HG02981 (cell line): ENCODE results near the gene NOC4L.
"Not testable (repeated sequence)": the region's sequence is repeated elsewhere in the genome, so short reads cannot be mapped to it uniquely, and the experiment has no call there.

Experiments
- ATAC-seq: cut with Tn5 transposase; IDR thresholded peaks from one replicate; pipeline ENCODE4 v1.9.1; 2021; ENCODE audit warnings: mild to moderate bottlenecking, moderate library complexity; ENCODE audit not compliant: unreplicated experiment

NOC4L gene

DNA sequence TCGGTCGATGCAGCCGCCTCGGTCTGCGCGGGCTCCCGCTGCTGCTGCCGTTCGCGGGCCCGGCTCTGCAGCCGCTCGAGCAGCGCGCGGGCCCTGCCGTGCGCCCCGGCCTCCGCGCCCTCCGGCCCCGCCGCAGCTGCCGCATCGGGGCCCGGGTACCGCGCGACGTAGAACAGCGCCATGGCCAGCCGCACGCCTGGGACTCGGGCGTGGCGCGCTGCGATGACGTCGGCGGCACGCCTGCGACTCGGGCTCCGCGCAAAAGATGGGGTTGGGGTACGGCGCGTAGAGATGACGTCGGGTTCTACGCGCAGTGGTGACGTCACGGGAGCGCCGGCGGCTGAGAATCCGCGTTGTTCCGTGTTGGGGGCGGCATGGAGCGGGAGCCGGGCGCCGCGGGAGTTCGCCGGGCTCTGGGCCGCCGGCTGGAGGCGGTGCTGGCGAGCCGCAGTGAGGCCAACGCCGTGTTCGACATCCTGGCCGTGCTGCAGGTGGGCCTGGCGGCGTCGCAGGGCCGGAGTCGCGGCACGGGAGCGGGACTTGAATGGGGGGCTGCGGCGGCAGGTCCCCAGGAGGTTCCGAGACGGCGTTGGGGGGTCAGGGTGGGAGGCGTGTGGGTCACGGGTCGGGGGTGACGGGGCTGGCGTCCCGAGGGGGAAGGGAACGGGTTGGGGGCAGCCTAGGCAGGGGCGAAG lies at the start of gene NOC4L, which contains the start of gene DDX51:
TSS of gene NOC4L (plus strand) at position 343 of the 695 bp plus-strand sequence. CDS start at position 375, 32 bp downstream.
TSS of gene DDX51 (minus strand) at position 205 of the 695 bp plus-strand sequence. CDS start at position 182, 23 bp downstream.
- ATAC-seq, result peak; percentile 88

DNA sequence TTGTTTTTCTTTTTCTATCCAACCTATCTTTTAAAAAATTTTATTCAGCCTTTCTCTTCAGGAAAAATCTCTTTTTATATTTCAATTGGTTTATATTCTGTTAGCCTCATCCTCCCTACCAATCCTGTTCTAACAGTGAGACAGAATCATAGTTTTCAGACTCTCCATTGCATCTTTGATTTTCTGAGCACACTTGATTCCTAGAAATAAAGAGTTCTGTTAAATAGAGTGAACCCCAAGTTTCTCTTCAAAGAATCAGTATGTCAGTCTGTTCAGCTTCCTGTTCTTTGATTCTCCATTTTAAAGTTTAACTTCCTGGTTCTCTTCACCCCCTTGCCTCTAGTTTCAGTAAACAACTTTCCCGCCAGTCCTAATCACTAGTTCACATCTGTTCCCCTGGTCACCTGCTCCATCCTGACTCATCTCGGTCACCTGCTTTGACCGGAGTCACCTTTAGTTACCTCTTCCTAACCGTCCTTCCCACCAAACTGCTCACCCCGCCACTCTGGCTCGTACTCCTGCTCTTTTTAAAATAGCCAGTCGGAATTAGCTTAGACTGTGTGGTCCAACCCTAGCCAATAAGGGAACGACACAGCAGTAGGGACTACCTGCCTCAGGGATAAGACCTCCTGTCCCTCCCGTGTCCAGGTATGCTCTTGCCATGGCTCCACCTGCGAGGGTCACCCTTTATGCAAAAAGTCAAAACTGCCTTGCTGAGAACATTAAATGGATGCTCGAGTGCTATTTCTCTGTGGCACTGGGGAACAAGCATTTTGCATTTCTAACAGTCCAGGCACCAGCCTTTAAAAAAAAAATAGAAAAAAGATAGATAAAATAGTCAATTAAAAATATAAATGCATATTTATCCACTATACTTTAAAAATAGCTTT lies 48.5 kb upstream of the NOC4L start:
- no peak for ATAC-seq

DNA sequence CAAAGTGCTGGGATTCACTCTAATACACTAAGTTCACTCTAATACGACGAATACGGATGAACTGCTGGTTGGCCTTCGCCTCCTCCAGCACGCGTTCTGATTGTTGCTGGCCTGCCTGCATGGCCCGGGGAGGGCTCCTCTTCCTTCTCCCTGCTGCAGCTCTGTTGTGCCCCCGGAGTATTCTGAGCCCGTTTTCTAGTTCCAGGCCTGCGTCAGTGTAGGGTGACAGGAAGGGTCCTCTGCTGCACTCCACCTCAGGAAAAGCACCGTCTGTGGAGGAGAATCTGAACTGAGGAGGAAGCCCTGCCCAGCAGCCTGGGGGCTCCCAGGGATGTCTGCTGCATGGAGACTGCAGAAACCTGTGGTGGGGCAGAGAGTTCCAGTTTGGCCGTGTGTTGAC lies 44.5 kb upstream of the NOC4L start:
- no peak for ATAC-seq

DNA sequence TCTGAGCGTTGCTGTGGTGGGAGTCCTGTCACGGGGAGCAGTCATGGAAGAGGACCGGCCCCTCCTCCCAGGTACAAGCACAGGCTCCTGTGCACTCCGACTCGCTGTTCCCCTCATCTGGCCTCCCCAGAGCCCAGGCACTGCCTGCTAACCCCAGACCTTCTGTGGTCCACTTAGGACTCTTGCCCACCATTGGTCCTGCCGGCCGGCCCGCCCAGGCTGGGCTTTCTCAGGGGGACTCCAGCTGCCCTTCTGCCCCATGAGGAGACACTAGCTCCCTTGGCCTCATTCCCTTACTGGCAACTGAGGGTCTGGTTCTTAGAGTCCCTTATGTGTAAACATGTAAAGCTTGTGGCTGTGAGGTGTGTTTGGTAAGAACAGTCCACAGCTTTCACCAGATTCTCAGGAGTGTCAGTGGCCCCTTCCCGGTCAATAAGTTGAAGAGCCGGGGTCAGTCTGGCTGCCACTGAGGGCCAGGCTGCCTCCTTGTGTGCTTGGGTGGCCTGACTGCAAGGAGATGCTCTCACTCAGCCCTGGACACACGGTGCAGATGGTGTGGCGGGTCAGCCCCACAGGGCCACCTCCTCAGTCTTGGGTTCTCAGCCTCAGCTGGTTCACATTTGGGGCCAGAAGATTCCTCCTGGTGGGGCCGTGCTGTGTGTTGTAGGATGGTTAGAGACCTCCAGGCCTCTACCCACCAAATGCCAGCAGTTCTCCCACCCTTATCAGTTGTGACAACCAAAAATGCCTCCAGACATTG lies 43.8 kb upstream of the NOC4L start:
- ATAC-seq, result no peak

DNA sequence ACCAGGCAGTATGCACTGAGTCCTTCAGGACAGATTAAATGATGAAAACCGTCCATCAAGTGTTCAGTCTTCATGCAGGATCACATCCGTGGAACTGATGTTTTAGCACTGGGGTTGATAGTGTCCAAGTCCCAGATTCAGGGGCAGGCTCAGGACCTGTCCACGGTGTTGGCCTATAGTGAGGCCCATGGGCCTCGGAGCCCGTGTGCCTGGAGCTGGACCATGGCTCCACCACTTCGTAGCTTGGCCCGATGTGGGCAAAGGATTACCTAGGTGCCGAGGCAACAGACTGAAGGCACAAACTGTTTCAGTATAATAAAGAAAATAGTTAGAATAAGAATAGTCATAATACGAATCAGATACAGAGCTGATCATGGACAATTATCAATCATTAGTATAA lies 42.0 kb upstream of the NOC4L start:
- ATAC-seq, result no peak

DNA sequence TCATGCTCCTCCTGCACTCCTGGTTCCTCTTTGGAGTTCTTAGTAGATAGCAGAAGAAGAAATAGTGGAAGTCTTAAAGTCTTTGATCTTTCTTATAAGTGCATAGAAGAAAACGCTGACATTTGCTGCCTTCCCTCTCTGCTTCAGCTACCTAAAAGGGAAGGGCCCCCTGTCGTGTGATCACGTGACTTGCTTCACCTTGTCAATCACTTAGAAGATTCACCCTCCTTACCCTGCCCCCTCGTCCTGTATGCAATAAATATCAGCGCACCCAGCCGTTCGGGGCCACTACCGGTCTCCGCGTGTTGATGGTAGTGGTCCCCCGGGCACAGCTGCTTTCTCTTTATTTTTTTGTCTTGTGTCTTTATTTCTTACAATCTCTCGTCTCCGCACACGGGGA lies 41.2 kb upstream of the NOC4L start:
- ATAC-seq, result not testable (repeated sequence)

DNA sequence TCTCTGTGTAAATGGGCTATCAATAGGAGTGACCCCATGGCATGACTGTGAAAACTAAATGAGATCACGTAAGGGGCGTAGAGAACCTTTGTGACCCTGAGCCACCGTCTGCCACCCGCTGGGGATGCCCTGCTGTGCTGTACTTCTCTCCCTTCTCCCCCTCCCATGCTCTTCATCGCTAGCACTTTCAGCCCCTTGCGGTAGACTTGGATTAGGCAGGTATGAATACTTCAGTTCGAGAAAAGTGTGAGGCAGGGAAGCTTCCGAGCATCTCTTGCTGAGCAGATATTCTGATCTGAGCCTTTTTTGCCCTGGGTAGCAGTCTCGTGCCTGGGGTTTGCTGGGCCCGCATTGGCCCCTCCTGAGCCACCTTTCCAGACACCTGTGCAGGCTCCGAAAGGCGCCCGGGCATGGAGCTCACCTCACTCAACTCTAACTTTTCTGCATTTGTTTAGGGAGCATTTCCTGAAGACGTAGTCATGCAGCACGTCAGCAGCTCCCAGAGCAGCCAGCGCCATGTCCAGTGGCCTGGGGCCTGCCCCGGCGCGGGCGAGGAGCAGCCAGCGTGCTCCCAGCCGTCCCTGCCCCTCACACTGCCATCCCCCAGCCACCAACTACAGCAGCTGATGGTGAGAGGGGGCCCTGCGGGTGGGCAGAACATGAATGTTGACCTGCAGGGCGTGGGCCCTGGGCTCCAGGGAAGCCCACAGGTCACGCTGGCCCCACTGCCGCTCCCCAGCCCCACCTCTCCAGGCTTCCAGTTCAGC lies 40.5 kb upstream of the NOC4L start:
- ATAC-seq, result no peak

DNA sequence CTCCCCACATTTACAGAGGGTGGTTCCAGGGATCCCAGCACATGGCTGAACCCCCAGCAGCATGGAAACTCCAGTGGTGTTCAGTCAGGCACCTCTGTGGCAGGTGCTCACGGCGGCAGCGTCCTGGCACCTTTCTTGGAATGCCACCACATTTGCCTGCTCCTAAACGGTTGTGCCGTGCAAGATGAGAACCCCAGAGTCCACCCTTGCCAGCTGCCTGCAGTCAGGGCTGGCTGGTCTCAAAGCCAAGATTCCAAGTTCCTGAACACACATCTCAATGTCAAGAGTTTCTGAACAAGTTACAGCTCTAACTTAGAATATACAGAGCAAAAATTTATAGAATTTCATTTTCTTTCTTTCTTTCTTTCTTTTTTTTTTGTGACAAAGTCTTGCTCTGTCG lies 38.8 kb upstream of the NOC4L start:
- no peak for ATAC-seq

DNA sequence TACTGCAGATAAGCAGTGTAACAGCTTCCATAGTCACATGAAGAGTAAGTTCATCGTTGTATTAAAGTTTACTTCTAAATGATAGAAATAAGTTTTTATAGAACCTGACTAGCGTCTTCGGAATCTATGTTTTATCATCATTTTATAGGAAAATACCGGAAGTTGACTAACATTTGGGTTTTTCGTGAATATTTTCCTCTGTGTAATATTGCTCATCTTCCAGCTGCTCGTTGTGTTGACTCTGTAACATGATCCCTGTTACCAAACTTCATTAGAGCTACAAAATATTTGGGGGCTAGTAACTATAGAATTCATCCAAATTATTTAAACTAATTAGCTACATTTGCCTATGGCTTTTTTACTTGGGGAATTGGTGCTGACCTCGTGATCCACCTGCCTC lies 37.3 kb upstream of the NOC4L start:
- no peak for ATAC-seq

DNA sequence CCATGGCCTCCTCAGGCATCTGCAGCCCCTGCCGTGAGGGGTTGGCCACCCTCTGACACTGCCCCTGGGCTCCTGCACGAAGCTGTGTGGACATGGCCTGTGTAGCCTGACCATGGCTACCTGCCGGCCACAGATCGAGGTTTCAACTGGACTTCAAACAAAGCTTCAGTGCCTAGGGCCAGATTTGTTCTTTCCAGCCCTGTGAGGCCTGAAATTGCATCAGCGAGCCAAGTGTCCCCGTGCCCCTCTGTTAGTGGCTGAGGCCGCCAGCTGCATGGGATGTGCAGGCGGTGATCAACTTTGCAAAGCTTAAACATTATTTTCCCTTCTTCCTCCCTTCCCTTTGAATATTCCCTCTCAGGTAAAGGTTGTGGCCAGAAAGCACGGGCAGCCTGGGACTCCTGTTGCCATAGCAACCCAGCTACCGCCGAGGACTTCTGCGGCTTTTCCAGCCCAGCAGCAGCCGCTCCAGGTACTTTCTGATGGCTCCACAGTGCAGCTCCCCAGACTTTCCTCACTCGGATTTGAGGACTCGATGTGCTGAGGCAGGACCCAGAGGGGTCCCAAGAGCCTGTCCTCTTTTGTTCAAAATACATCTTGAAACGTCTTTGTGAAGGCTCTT lies 35.9 kb upstream of the NOC4L start:
- no peak for ATAC-seq

DNA sequence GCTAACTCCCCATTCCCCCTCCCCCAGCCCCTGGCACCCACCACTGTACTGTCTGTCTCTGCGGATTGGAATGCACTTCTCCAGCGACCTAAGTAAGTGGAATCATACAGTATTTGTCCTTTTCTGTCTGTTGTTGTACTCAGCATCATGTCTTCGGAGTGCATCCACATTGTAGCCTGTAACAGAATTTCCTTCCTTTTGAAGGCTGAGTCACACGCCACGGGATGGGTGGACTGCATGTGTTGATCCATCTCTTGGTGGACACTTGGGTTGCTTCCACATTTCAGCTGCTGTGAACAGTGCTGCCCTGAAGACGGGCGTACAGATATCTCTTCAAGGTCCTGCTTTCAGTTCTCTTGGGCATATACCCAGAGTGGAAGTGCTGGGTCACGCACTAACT lies 34.5 kb upstream of the NOC4L start:
- no peak for ATAC-seq

DNA sequence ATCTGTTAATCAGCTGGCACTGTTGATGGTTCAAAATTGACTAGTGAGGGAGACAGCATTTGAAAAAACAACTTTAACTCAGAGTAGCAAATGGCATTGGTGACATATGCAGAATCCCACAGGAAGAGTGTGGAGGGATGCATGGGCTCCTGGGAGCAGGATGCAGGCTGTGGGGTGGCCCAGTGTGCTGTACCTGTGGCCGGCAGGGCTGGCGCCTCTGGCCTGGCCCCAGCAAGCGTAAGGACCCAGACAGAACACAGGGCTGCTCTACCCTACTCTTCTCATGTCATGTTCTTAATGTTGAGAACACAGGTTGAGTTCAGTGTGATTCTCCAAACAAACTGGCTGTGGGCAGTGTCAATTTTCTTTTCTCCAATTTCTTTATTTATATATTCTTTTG lies 33.6 kb upstream of the NOC4L start:
- no peak for ATAC-seq

DNA sequence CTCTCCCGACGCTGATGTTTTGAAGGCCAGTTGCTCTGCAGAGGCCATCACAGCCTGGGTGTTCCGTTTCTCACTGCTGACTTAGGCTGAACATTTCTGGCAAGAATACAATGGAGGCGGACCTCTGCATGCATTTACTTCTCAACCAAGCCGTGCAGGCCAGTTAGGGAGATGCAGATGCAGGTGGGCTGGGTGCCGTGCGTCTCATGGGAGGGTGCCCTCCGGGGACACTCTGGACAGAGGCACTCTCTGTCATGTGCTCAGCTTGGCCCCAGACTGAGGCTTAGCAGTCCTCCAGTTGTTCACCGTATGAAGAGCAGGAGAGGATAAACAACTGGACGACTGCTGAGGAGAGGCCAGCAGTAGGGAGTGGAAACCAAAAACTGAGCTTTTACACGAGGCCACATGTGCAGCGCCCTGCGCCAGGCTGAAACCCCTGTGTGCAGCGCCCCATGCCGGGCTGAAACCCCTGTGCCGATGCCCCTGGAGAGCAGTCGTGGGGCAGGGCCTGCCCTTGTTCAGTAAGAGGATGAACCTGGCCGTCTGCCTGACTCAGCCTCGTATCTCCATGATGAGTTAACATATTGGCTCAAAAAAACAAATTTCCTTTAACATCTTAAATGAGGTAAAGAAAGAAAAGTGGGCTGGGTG lies 32.5 kb upstream of the NOC4L start:
- no peak for ATAC-seq

DNA sequence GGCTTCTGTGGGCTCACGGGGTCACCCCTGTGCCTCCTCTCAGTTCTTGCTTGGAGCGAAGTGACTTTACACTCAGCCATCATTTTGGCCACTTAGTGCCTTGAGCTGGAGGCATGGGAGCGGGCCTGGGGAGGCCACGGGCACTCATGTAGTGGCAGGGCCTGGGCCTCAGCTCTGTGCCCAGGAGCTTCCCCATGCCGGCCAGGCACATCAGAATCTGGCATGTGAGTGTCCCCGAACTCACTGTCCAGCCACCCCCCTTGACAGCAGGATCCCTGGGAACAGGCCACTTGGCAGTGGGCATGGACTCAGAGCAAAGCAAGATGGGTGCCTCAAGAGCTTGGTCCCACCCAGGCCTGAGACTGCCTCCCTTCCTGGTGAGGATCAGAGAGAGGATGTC lies 29.6 kb upstream of the NOC4L start:
- ATAC-seq, result no peak

DNA sequence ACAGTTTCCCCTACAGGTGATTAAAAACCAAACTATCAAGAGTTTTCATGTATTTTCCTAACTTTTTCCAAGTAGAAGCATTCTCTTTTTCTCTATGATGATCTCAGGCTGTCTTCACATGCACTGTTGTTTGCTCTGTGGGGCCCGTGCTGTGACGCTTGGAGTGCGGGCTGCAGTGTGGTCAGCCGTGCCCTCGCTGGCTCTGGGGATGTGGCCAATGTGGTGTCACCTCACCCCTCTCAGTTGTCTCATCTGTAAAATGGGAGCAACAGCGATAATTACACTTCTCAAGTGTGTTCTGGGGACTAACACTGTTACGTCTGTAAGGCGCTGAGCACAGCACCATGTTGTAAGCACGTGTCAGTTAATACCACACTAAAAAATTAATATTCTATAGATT lies 28.8 kb upstream of the NOC4L start:
- ATAC-seq, result no peak

DNA sequence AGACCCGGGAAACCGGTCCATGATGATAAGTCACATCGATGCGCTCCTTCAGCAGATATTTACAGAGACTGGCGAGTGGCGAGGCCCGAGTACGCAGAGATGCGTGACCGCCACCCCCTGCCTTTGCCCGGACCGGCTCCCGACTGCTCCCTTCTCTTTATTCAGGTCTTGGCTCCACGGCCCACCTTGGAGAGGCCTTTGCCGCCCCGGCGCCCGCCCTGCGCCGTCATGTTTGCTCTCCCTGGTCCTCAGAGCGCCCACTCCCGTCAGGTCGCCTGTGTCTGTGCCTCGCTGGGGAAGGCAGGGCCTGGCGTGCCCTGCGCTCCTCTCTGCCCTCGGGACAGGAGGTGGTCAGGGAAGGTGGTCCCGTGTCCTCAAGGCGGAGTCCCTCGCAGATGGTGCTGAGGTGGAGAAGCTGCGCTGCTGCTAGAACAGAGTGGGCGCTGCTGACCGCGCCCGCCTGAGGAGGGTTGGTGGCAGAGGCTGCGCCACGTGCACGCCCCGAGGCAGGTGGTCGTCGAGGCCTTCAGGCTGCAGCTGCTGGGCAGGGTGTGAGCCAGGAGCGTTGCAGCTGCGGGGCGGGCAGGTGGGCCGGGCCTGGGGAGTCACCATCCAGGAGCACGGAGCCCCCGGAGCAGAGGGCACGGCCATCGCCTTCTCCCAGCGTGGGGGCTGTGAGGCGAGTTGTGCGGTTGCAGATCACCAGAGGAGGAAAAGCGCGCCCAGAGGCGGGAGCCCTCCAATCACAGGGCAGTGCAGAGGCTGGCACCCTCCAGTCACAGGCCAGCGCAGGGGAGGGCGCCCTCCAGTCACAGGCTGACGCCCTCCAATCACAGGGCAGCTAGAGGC lies 27.3 kb upstream of the NOC4L start:
- no peak for ATAC-seq

DNA sequence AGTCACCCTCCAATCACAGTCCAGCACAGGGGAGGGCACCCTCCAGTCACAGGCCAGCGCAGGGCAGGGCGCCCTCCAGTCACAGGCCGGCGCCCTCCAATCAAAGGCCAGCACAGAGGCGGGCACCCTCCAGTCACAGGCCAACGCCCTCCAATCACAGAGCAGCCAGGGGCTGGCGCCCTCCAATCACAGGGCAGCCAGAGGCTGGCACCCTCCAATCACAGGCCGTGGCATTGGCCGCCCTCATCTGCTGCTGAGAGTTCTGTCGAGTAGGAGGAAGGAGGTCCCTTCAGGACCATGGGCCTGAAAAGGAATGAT lies 26.7 kb upstream of the NOC4L start:
- ATAC-seq, result no peak

DNA sequence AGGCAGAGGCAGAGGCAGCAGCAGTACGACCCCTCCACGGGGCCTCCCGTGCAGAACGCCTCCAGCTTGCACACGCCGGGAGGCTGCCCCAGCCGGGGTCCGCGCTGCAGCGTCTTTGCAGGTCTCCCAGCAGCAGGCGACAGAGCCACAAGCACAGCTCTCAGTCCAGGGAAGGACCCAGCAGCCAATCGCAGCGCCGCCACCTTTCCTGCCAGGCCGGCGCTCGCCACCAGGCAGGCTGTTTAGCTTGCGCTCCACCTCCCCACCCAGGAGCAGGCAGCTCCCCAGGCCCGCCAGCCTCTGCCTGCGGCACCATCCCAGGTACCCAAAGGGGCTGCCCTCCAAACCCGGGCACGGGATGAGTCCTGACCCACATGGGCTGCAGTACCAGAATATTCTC lies 25.4 kb upstream of the NOC4L start:
- ATAC-seq, result no peak

DNA sequence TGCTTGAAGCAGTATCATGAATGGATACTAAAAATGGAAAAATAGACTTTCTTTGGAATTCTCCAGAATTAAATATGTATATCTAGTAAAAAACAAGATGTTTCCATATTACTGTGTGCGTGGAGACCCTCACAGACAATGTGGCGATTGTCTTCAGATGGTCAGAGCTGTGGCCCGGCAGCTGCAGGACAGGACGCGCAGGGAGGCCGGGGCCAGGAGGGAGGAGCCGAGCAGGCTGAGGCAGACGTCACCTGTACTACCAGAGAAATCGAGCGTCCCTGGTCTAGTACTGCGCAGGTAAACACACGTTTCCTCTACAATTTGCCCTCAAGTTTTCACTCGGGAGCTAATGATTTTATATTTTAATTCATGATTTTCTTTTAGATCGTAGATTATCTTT lies 23.0 kb upstream of the NOC4L start:
- ATAC-seq, result no peak
